ENCODE measurements around the gene TBC1D22B.
A peak's percentile ranks its signal among the peaks of the same experiment; 100 is the strongest.

The TBC1D22B gene

DNA sequence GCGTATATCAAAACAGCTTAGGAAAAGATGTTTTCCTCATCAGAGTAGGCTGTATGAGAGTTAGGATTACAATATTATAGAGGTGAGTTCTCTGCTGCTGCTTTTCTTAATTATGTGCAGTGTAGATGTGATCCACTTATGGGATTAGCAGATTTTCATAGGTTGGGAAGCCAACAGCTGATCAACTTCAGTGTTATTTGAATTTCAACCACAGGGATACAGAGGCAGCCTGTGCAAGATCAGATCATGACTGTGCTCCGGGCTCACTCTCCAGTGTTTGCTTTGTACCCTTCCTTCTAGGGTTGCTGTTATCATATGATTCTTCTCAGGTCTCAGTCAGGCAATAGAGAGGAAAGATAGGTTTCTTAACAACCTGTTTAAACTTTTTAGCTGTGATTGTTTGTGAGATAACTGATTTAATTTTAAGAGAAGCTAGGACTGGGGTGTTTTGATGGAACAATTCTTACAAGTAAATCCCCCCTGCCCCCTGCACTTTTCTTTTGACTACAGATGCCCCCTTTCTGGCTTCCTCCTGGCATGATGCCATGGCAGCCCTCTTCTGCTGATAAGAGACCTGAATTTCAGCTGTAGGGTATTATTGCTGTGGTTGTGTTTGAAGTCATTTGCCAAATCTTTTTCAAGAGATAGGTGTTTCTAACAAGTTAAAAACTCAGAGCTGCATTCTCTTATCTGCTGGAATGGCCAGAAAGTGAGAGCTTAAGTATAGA, 104.7 kb downstream of the TBC1D22B start:
- no peak for DNase-seq

DNA sequence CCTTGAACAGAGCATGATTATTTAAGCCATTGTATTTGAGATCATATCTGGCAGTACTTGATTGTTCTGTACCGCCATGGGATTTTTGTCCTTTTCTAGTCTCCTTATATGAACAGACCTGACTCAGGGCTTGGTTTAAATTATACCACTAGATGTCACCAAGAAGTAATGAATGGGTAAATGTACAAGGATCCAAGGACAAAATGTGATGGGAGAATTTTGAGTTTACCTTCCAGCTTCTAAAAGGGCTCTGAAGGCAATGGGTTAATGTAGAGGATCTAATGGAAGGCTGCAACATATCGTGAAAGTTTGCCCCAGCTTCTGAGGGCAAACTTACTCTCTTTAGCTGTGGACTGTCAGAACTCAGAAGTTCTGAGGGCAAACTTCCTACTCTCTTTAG, 108.2 kb downstream of the TBC1D22B start:
- DNase-seq, result no peak

DNA sequence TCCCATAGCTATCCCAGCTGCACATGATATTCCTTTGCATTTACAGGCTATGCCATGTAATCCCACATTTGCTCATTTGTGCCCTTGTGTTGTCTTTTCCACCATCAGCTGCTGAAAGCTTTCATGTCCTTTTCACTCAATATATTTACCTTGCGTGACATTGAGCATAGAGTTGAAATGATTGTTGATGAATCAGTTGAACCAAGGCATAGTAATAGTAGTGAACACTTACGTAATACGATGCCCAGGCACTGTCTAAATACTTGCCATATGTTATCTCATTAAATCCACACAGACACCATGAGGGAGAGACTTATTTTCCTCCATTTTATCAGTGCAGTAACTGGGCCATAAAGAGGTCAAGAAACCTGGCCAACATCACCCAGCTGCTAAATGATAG, 109.3 kb downstream of the TBC1D22B start:
- DNase-seq, result no peak

DNA sequence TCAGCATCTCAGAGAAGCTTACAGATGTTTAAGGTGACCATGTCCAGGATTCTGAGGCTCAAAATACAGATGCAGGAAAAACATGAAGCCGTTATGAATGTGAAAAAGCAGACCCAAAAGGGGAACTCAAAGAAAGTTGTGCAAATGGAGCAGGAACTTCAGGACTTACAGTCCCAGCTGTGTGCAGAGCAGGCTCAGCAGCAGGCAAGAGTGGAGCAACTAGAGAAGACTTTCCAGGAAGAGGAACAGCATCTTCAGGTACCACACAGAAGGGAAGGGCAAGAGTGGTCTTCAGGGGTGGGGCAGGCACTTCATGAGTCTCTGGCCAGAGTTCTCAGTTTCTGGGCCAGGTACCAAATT, 111.4 kb downstream of the TBC1D22B start:
- no peak for DNase-seq

DNA sequence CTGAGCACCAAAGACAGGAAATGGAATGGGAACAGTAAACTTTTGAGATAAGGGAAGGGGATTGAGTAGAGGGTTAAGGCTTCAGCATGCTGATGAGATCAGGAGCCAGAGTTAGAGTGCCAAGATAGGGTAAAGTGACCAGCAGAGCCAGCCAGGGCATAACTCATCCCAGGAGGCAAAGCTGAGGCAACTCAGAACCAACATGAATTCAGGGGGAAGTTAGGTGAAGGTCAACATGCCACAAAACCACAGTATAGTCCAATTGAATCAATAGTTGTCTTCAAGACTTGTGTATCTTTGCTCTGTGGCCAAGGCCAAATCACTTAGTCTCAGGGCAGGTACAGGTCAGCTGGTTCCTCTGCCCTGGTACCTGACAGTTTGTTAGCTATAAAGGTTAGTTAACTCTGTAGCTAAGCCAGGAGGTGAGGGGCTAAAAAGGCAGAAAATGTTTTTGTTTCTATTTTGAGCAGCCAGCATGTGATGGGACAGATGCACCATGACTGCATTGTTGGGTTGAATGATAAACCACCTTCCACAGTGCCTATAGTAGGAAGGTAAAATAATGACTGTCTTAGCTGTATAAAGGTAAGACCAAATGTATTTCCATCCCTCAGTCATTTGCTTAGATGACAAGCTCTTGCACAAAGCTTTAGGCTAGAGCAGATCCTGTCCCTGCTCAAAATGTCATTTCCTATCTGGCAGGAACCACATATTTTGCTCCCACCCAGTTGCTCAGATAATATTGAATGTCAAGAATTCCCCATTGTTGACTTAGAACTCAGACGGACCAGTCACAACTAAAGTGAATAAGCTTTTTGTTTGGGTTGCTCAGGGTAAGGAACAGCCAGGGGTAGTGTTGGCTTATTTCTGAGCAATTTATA, 112.0 kb downstream of the TBC1D22B start:
- no peak for DNase-seq

DNA sequence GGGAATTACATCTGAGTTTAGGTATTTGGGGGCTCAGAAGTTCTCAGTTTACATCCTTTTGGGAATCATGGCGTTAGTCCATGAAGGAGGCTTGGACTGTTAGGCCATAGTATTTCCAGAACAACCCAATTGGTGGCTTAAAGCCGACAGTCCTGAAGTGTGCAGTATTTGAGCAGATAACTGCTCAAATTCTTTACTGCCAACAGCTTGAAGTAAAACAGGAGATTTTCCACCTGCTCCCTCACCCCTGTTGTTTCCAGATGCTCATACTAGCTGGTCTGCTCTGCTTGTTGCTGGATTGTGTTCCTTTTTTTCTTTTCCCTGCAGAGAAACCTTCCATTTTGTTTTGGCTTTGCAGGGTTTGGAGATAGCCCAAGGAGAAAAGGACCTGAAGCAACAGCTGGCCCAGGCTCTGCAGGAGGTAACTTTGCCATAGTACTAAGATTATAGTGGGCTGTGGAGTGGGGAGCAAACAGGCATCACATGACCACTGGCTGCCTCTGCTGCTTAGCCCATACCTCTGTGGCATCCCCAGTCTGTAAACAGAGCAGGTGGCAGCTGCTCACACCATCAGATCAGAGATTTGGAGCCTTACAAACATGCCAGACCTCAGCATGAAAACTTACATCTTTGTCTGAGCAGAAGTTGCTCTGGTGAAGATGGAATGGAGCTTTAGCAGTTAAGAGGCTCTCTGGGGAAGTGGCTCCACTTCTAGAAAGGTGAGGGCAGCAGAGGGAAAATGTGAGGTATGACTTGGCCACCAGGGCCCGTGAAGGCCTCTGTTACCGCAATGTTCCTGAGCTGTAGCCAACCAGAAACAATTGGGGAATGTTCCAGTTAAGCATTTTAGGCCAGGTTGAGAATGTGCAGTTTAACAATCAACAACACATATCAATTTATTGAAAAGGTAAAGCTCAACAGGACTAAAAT, 113.8 kb downstream of the TBC1D22B start:
- no peak for DNase-seq

DNA sequence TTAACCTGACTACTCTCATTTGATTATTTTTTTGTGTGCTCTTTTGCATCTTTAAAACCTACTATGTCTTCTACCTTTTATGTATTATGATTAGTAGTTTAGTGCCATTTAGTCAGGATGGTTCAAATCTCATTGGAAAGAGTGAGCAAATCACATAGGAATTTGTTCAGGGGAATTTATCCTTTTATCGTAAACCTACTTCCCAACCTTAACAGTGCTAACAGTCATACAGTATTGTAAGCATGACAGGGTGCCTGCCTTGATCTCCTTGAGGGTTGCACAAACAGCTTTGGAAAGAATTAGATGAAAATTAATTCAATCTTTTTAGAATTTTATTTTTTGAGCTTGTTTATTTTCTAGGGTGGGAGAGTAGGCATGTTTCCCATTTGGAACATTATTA, 114.5 kb downstream of the TBC1D22B start:
- DNase-seq, result no peak

DNA sequence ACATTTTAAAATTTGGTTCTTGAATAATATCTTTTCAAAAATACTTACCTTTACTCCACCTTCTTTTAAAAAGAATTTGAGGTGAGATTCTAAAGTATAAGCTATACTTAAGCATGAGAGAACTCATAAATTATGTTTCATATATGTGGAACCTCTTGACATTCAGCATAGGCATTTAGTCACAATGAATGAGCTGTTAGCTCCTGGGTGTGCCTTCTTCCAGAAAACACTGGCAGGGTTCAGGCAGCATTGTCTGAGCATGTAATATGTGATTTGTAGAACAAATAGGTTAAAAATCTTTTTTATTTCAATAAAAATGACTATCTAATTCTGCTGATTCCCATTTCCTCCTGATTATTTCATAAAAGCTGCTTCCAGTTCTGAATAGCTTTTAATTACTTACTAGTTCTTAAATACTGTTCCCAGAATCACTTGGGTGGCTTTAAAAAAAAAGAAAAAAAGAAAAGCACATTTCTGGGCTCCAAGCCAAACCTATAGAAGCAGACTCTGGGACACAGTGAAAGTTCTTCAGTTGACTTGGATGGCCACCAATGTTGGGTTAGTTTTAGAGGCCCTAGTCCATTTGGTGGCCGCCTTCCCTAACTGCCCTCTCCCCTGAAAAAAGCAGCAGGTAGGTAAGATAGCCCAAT, 116.4 kb downstream of the TBC1D22B start:
- no peak for DNase-seq

DNA sequence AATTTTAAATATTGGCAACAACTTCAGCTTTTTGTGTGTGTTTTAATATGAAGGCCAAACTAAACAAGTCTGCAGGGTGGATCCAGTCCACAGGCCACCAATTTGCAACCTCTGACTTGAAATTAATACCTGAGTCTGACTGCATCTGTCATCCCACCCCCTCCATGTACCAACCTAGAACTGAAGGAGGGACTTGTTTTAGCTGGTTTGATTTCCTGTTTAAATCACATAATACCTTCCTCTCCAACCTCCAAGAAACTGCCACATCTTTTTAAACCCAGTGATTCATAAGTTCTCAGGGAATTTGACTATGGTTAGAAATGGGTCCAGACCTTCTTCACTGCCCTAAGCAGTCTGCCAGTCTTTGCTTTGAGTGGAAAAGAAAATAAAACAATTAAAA, 117.8 kb downstream of the TBC1D22B start:
- no peak for DNase-seq

DNA sequence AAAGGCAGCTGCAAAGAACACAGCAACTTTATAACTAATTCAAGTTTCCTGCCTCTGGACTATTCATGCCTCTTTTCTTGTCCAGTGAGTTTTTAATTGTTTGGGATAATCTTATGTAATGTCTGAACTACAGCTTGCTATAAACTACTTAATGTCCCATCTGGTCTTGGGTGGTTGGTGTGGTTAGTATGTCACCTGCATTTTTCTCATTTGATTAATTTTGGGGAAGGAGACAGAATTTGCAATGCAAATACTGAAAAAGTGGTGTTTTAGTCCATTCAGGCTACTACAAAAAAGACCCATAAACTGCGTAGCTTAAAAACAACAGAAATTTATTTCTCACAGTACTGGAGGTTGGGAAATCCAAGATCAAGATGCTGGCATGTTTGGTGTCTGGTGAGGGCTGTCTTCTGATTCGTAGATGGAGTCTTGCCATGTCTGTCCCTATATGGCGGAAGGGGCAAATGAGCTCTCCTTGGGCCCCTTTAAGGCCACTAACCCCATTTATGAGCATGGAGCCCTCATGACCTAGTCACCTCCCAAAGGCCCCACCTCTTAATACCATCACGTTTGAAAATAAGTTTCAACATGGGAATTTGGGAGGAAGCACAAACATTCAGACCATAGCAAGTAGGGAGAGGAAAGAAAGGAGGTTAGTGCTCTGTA, 118.6 kb downstream of the TBC1D22B start:
- DNase-seq, result no peak

DNA sequence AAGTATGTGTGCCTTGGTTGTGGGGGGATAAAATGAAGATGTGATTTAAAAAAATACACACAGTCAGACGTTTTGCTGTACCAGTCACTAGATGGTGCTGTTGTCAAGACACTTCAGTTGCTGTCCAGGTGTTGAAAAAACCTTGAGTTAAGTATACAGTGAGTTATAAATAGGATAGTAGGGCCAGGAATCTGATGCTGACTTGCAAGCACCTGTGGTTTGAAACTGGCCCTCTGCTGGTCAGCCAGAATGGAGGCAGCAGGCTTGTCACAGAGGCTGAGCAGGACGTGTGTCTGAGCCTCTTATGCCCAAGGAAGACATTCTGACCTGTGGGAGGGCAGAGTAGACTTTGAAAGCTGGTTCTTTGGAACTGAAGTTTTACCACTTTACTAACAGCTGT, 124.0 kb downstream of the TBC1D22B start:
- DNase-seq, result peak in 1 of 2 experiments; percentile 3

All from activated CD4-positive, alpha-beta T cell treated with anti-CD3 and anti-CD28 coated beads, Interleukin-2, amount 50 U/mL, for 48 hours (primary cell).